ENCODE data around the gene COL16A1.
A peak's percentile ranks its signal among the peaks of the same experiment; 100 is the strongest.

The COL16A1 gene

GRCh38 chr1:31666263-31666963 is 37.4 kb downstream of the COL16A1 start:
- Histone ChIP-seq H3K4me1 (ENCODE audit: insufficient read depth, low read length) (no peaks in the 10 kb centered on the region), H2AFZ (ENCODE audit: low read depth, low read length) (no peak overlapping the region), H3K4me3 (ENCODE audit: low read depth in 1 of 2, low read length in 2 of 2) (no peak overlapping the region), H3K27me3 (ENCODE audit: insufficient read depth, low read length, poor library complexity) (peaks cover 23% of the 10 kb centered on the region), H3K79me2 (ENCODE audit: insufficient read depth, low read length) (no peaks in the 10 kb centered on the region), H3K4me2 (ENCODE audit: insufficient read depth, low read length) (no peak overlapping the region), H3K9me3 (ENCODE audit: insufficient read depth, low read length, severe bottlenecking) (no peaks in the 10 kb centered on the region), H4K20me1 (ENCODE audit: insufficient read depth, low read length) (peaks cover 4% of the 10 kb centered on the region; the same call in 1 of the 2 replicates), H3K27ac (ENCODE audit: low read length) (no peak overlapping the region), H3K36me3 (ENCODE audit: insufficient read depth, low read length) (no peaks in the 10 kb centered on the region), H3K9ac (ENCODE audit: low read depth, low read length) (no peak overlapping the region)
- ATAC-seq (ENCODE audit: insufficient read depth, low read depth): 0 out of 3 replicates have a peak, but pooled peaks have one; percentile 28
- TF ChIP-seq EZH2 (IDR thresholded peaks at IDR 0.05; ENCODE audit: borderline replicate concordance, low read depth, low read length, severe bottlenecking) (no peak), CTCF (IDR thresholded peaks at IDR 0.05; ENCODE audit: borderline replicate concordance, extremely low read depth, low read length, poor library complexity, severe bottlenecking) (no peak)
- DNase-seq: no peak

GRCh38 chr1:31665234-31665878 is 38.5 kb downstream of the COL16A1 start:
- H3K27ac ChIP-seq (ENCODE audit: low read length): no peak overlapping the region
- no peak overlapping the region for H3K4me3 ChIP-seq (ENCODE audit: low read depth in 1 of 2, low read length in 2 of 2)
- no peaks in the 10 kb centered on the region for H3K9me3 ChIP-seq (ENCODE audit: insufficient read depth, low read length, severe bottlenecking)
- TF ChIP-seq CTCF (IDR thresholded peaks at IDR 0.05; ENCODE audit: borderline replicate concordance, extremely low read depth, low read length, poor library complexity, severe bottlenecking): no peak
- no peak for TF ChIP-seq EZH2 (IDR thresholded peaks at IDR 0.05; ENCODE audit: borderline replicate concordance, low read depth, low read length, severe bottlenecking)
- DNase-seq (no peak), ATAC-seq (ENCODE audit: insufficient read depth, low read depth) (no peak)
- H3K9ac ChIP-seq (ENCODE audit: low read depth, low read length): no peak overlapping the region
- no peaks in the 10 kb centered on the region for H3K4me1 ChIP-seq (ENCODE audit: insufficient read depth, low read length)
- H2AFZ ChIP-seq (ENCODE audit: low read depth, low read length): no peak overlapping the region
- no peaks in the 10 kb centered on the region for H3K36me3 ChIP-seq (ENCODE audit: insufficient read depth, low read length)
- H3K4me2 ChIP-seq (ENCODE audit: insufficient read depth, low read length): no peak overlapping the region
- H3K79me2 ChIP-seq (ENCODE audit: insufficient read depth, low read length): no peaks in the 10 kb centered on the region
- peaks cover 13% of the 10 kb centered on the region for H3K27me3 ChIP-seq (ENCODE audit: insufficient read depth, low read length, poor library complexity)
- peaks cover 4% of the 10 kb centered on the region; the same call in 1 of the 2 replicates for H4K20me1 ChIP-seq (ENCODE audit: insufficient read depth, low read length)

GRCh38 chr1:31664528-31664927 is 39.3 kb downstream of the COL16A1 start:
- H3K4me3 ChIP-seq (ENCODE audit: low read depth in 1 of 2, low read length in 2 of 2): no peak overlapping the region
- DNase-seq (no peak), ATAC-seq (ENCODE audit: insufficient read depth, low read depth) (no peak)
- TF ChIP-seq EZH2 (IDR thresholded peaks at IDR 0.05; ENCODE audit: borderline replicate concordance, low read depth, low read length, severe bottlenecking): no peak
- TF ChIP-seq CTCF (IDR thresholded peaks at IDR 0.05; ENCODE audit: borderline replicate concordance, extremely low read depth, low read length, poor library complexity, severe bottlenecking): no peak
- no peaks in the 10 kb centered on the region for H3K4me1 ChIP-seq (ENCODE audit: insufficient read depth, low read length)
- H3K27me3 ChIP-seq (ENCODE audit: insufficient read depth, low read length, poor library complexity): peaks cover 5% of the 10 kb centered on the region
- peaks cover 3% of the 10 kb centered on the region; the same call in 1 of the 2 replicates for H4K20me1 ChIP-seq (ENCODE audit: insufficient read depth, low read length)
- H3K4me2 ChIP-seq (ENCODE audit: insufficient read depth, low read length): no peak overlapping the region
- no peaks in the 10 kb centered on the region for H3K79me2 ChIP-seq (ENCODE audit: insufficient read depth, low read length)
- H3K9ac ChIP-seq (ENCODE audit: low read depth, low read length): no peak overlapping the region
- no peak overlapping the region for H3K27ac ChIP-seq (ENCODE audit: low read length)
- H3K36me3 ChIP-seq (ENCODE audit: insufficient read depth, low read length): no peaks in the 10 kb centered on the region
- H3K9me3 ChIP-seq (ENCODE audit: insufficient read depth, low read length, severe bottlenecking): no peaks in the 10 kb centered on the region
- H2AFZ ChIP-seq (ENCODE audit: low read depth, low read length): no peak overlapping the region
